ENCODE results near the gene ABCE1. TPM values are rescaled to one million over a fixed set of nuclear protein-coding genes. Genes with fewer than 3 reads are reported as not detected.
"Not testable (repeated sequence)": the region's sequence is repeated elsewhere in the genome, so short reads cannot be mapped to it uniquely, and the experiment has no call there.

The ABCE1 gene
- total RNA-seq, 1 donor, result 175 TPM

DNA sequence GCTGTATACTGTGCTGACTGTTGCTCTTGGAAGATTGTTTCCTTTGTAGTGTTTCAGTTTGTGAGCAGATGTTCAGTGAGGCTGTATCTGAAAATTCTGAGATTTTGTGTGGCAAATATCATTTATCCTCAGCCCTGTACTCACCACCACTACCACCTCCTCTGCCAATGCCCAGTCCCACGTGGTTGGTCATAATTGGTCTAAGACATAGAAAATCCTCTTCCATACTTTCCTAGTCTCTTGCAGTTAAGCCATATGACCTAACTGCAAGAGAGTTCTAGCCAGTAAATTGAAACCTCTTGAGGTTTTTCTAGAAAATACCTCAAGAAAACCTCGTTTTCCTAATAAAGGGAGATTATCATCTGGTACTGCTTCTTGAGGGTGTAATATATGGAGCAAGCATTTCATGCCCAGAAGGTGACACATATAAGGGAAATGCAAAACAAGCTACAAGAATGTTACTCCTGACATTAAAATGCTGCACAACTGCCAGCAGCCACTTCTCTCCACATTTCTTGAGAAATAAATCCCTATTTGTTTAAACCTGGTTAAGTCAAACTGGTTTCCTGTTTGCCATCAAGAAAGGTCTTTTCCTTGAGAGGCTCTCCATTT lies 32.8 kb downstream of the ABCE1 start:
- peak; percentile 86 for DNase-seq (ENCODE audit: low read depth)
- no peak overlapping the region for H3K4me3 ChIP-seq (ENCODE audit: low read depth, low read length)
- TF ChIP-seq, protein P1, sequence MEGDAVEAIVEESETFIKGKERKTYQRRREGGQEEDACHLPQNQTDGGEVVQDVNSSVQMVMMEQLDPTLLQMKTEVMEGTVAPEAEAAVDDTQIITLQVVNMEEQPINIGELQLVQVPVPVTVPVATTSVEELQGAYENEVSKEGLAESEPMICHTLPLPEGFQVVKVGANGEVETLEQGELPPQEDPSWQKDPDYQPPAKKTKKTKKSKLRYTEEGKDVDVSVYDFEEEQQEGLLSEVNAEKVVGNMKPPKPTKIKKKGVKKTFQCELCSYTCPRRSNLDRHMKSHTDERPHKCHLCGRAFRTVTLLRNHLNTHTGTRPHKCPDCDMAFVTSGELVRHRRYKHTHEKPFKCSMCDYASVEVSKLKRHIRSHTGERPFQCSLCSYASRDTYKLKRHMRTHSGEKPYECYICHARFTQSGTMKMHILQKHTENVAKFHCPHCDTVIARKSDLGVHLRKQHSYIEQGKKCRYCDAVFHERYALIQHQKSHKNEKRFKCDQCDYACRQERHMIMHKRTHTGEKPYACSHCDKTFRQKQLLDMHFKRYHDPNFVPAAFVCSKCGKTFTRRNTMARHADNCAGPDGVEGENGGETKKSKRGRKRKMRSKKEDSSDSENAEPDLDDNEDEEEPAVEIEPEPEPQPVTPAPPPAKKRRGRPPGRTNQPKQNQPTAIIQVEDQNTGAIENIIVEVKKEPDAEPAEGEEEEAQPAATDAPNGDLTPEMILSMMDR (IDR thresholded peaks at IDR 0.05; ENCODE audit: insufficient read depth, low read depth, low read length), result no peak

DNA sequence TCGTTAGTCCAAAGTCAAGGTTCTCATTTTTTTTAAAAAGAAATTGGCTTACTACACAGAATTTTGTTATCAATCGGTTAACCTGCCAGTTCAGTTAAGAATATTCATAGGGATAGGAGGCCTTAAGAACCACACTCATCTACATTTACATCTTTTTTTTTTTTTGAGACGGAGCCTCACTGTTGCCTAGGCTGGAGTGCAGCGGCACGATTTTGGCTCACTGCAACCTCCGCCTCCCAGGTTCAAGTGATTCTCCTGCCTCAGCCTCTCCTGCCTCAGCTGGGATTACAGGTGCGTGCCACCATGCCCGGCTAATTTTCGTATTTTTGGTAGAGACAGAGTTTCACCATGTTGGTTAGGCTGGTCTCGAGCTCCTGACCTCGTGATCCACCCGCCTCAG lies 33.7 kb downstream of the ABCE1 start:
- no peak overlapping the region for H3K4me3 ChIP-seq (ENCODE audit: low read depth, low read length)
- no peak for DNase-seq (ENCODE audit: low read depth)
- TF ChIP-seq, protein P1 (IDR thresholded peaks at IDR 0.05; ENCODE audit: insufficient read depth, low read depth, low read length), result no peak

DNA sequence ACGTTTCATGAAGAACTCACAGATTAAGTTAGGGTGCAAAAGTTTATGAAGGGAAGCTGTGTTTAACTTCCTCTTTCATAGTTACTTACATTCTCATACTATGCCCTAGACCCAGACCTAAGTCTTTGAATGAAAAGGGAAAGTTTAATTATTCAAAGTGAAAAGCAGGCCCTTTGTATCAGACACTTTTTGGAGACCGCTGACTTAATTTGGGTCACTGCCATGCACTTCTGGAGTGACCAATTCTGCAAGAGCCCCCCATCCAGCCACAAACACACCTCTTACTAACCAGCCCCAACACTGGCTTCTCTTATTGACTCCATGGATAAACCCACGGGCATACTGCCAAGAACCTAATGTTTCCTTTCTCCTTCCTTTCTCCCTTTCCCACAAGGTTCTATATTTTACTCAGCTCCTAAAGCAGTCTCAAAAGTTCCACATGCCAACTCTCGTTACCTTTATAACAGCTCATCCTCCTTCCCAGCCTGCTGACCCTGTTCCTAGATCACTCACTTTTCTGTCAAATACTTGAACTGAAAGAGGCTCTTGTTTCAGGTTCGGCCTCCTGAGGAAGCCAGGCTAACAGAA lies 34.5 kb downstream of the ABCE1 start:
- TF ChIP-seq, protein P1 (IDR thresholded peaks at IDR 0.05; ENCODE audit: insufficient read depth, low read depth, low read length), result no peak
- DNase-seq (ENCODE audit: low read depth), result peak; percentile 30
- no peak overlapping the region for H3K4me3 ChIP-seq (ENCODE audit: low read depth, low read length)

DNA sequence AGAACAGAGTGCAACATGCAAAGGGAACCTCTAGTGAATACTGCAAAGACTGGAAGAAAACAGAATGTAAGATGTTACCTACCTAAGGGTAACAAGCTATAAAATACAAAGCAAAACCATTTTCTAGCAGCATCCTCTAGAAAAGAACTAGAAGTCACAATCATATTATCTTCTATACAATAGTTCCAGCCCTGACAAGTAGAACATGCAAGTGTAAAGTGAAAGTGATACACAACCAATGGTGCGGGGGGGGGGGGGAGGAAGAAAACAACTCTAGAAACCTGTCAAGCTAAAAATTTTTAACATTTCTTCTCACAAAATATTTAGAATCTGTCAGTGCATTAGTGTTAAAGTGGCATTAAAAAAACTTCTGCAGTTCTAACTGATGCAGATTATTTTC lies 38.1 kb downstream of the ABCE1 start:
- H3K4me3 ChIP-seq (ENCODE audit: low read depth, low read length); DNase-seq (ENCODE audit: low read depth): not testable (repeated sequence)

DNA sequence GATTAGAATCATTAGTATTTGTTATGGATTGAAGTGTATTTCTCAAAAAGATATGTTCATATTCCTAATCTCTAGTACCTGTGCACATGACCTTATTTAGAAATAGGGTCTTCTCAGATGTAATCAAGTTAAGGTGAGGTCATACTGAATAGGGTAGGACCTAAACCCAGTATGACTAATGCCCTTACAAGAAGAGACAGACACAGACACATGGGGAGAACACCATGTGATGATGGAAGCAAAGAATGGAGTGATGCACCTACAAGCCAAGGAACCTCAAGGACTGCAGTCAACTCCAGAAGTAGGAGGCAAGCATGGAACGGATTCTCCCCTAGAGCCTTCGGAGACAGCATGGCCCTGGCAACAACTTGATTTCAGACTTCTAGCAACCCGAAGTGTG lies 50.9 kb downstream of the ABCE1 start:
- no peak overlapping the region for H3K4me3 ChIP-seq (ENCODE audit: low read depth, low read length)
- no peak for DNase-seq (ENCODE audit: low read depth)
- TF ChIP-seq, protein P1 (IDR thresholded peaks at IDR 0.05; ENCODE audit: insufficient read depth, low read depth, low read length), result no peak

DNA sequence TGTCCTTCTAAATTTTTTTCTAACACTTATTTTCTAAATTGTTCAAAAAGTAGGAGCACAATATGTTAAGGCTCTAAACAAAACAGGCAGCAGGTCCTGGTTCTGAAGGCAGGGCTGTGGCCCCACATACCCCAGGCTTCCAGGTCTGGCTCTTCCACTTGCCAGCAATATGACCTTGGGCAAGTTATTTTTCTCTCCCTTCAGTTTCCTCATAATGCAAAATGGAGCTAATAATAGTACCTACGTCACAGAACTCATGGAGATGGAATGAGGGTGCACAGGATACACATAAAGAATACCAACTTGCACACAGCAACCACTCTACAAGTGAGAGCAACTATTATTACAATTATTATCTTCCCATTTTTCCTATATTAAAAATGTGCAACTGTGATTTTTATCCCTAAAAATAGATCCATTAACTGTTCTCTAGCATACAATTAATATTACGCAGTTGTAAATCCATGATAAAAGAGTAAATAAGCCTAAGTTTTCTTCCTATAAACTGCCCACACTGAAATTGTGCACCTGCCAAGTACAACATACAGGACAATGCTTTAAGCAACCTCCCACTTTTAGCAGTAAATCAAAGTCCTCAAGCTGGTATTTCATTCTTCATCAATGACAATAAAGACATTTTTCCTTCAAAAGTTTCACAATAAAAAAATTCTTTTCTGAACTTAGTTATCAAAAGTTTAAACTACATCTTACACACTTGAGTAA lies 55.2 kb downstream of the ABCE1 start:
- TF ChIP-seq, protein P1 (IDR thresholded peaks at IDR 0.05; ENCODE audit: insufficient read depth, low read depth, low read length), result no peak
- no peak overlapping the region for H3K4me3 ChIP-seq (ENCODE audit: low read depth, low read length)
- no peak for DNase-seq (ENCODE audit: low read depth)

DNA sequence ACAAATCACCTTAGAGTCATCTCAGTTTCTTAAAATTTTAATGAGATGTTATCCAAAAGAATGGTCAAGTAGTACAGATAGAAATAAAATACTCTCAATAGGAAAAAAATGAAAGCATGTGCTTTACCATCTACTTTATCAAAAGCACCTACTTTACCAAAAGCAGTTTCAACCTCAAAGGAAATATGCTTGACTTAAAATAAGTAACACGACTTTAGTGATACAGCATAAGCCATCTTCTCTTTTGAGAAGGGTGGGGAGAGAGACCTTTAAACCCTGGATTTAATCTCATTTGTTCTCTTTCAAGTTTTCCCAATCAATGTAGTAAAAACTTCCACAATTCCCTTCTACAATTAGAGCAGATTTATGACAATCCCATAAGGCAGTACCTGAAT lies 55.8 kb downstream of the ABCE1 start:
- DNase-seq (ENCODE audit: low read depth), result no peak
- no peak overlapping the region for H3K4me3 ChIP-seq (ENCODE audit: low read depth, low read length)
- TF ChIP-seq, protein P1 (IDR thresholded peaks at IDR 0.05; ENCODE audit: insufficient read depth, low read depth, low read length), result no peak

Measured in fibroblast of villous mesenchyme (primary cell).